Epithelial cell of proximal tubule (primary cell): ENCODE measurements around the gene GSK3B. TPM values are rescaled to one million over a fixed set of nuclear protein-coding genes. Genes with fewer than 3 reads are reported as not detected.

Experiments used
- DNase-seq: peaks from one replicate; pipeline ENCODE4 v3.0.0-alpha.2; 2011; ENCODE audit warnings: low read depth
- H3K4me3 ChIP-seq: 2 replicates; pipeline ENCODE4 v1.5.1; 2011; ENCODE audit warnings: low read depth, mild to moderate bottlenecking, low read length
- CTCF ChIP-seq: conservative IDR thresholded peaks from 2 replicates; pipeline ENCODE4 v1.5.1; 2012; ENCODE audit warnings: low read depth, mild to moderate bottlenecking, low read length
- total RNA-seq: library from RNA; depleted of rRNA; stranded (reverse); fragments of >200 nt; gene quantifications from 2 replicates; pipeline ENCODE4 v1.2.3, GENCODE V29; 2015

Gene GSK3B
- total RNA-seq, 1 donor from 2014 or later = 31.7 TPM

GRCh38 chr3:120072867-120073525 is 21.3 kb downstream of the GSK3B start:
- peak; percentile 59 for TF ChIP-seq CTCF
- no peak overlapping the region for H3K4me3 ChIP-seq
- DNase-seq = no peak

- TF ChIP-seq CTCF = no peak
- no peak for DNase-seq
- no peak overlapping the region for H3K4me3 ChIP-seq
These were observed 23.0 kb downstream of the GSK3B start for GRCh38 chr3:120071259-120071658.

GRCh38 chr3:120070263-120070981 is 23.8 kb downstream of the GSK3B start:
- no peak for TF ChIP-seq CTCF
- no peak for DNase-seq
- H3K4me3 ChIP-seq = no peak overlapping the region

GRCh38 chr3:120067083-120067482 is 27.2 kb downstream of the GSK3B start:
- H3K4me3 ChIP-seq = no peak overlapping the region
- no peak for TF ChIP-seq CTCF
- DNase-seq = no peak

GRCh38 chr3:120066634-120067033 is 27.6 kb downstream of the GSK3B start:
- no peak for DNase-seq
- no peak for TF ChIP-seq CTCF
- no peak overlapping the region for H3K4me3 ChIP-seq

GRCh38 chr3:120064641-120065040 is 29.6 kb downstream of the GSK3B start:
- TF ChIP-seq CTCF = no peak
- H3K4me3 ChIP-seq = no peak overlapping the region
- DNase-seq = no peak

GRCh38 chr3:120062474-120062873 is 31.8 kb downstream of the GSK3B start:
- no peak for TF ChIP-seq CTCF
- H3K4me3 ChIP-seq = no peak overlapping the region
- DNase-seq = no peak
